OCI-LY3 (cell line): ENCODE measurements around the gene TMEM247.

Experiments
- H2AFZ ChIP-seq: fragments of 200-600, 300-600 bp; shearing (Covaris generic); 2 replicates; pipeline ENCODE4 v1.6.0; 2014; ENCODE audit warnings: antibody characterized with exemption, low read depth, low read length
- H3K27ac ChIP-seq: fragments of 200-600, 300-600 bp; sonication (generic); 2 replicates; pipeline ENCODE4 v1.5.1; 2014; ENCODE audit warnings: mild to moderate bottlenecking, low read length, moderate library complexity, mixed read lengths
- H3K27me3 ChIP-seq: fragments of 200-600, 300-600 bp; sonication (generic); 2 replicates; pipeline ENCODE4 v1.6.1; 2014; ENCODE audit warnings: low read depth, low read length, mixed read lengths
- H3K36me3 ChIP-seq: fragments of 200-600, 300-600 bp; sonication (generic); replicated peaks from 2 replicates; pipeline ENCODE3; 2014; ENCODE audit warnings: low read depth, low read length, mixed read lengths
- H3K4me1 ChIP-seq: fragments of 300-600, 200-600 bp; sonication (generic); 2 replicates; pipeline ENCODE4 v1.6.1; 2014; ENCODE audit warnings: low read length, mixed read lengths
- H3K4me2 ChIP-seq: fragments of 200-600, 300-600 bp; sonication (generic); 2 replicates; pipeline ENCODE4 v1.6.1; 2014; ENCODE audit warnings: low read length, mixed read lengths
- H3K4me3 ChIP-seq: fragments of 300-600, 200-600 bp; sonication (generic); 2 replicates; pipeline ENCODE4 v1.5.1; 2014; ENCODE audit warnings: antibody characterized with exemption, mild to moderate bottlenecking, low read length, moderate library complexity
- H3K79me2 ChIP-seq: fragments of 300-600, 200-600 bp; shearing (Covaris generic); 2 replicates; pipeline ENCODE4 v1.6.1; 2014; ENCODE audit warnings: mild to moderate bottlenecking, low read length, mixed read lengths
- H3K9ac ChIP-seq: fragments of 300-600, 200-600 bp; shearing (Covaris generic); 2 replicates; pipeline ENCODE4 v1.6.0; 2014; ENCODE audit warnings: mild to moderate bottlenecking, low read length, moderate library complexity
- H3K9me3 ChIP-seq: fragments of 200-600, 300-600 bp; shearing (Covaris generic); 2 replicates; pipeline ENCODE4 v1.6.1; 2014; ENCODE audit warnings: low read length, mixed read lengths; ENCODE audit not compliant: insufficient read depth
- H4K20me1 ChIP-seq: fragments of 200-600, 300-600 bp; sonication (generic); 2 replicates; pipeline ENCODE4 v1.6.1; 2016; ENCODE audit warnings: low read length, mixed read lengths; ENCODE audit not compliant: insufficient read depth
- CTCF ChIP-seq: fragments of 200-600, 300-600 bp; sonication (generic); IDR thresholded peaks from 2 replicates; pipeline ENCODE4 v1.5.1; 2014; ENCODE audit warnings: antibody characterized with exemption, low read length, low read depth
- EZH2phosphoT487 ChIP-seq: fragments of 200-600 bp; shearing (Covaris generic); IDR thresholded peaks from 2 replicates; pipeline ENCODE4 v1.6.1; 2018; ENCODE audit warnings: antibody characterized with exemption, mixed run types, low read depth

TMEM247 gene

GRCh38 chr2:46479265-46479664 lies at the start of gene TMEM247:
Gene TMEM247, plus strand, starts transcription at chr2:46479565.
- TF ChIP-seq EZH2phosphoT487 (no peak), CTCF (no peak)
- H4K20me1 ChIP-seq: no peaks in the 10 kb centered on the region
- no peak within 1 kb of the TSS for H3K4me3 ChIP-seq
- no peaks in the 10 kb centered on the region for H3K79me2 ChIP-seq
- no peaks in the 10 kb centered on the region for H3K9me3 ChIP-seq
- peaks cover 28% of the 10 kb centered on the region for H3K4me1 ChIP-seq
- H2AFZ ChIP-seq: no peak within 1 kb of the TSS
- no peak within 1 kb of the TSS for H3K27ac ChIP-seq
- no peak within 1 kb of the TSS for H3K4me2 ChIP-seq
- no peaks in the 10 kb centered on the region for H3K36me3 ChIP-seq
- no peaks in the 10 kb centered on the region for H3K27me3 ChIP-seq
- no peak within 1 kb of the TSS for H3K9ac ChIP-seq

GRCh38 chr2:46430413-46430812 lies 49.0 kb upstream of the TMEM247 start:
- H3K79me2 ChIP-seq: no peaks in the 10 kb centered on the region
- TF ChIP-seq CTCF (no peak), EZH2phosphoT487 (no peak)
- H4K20me1 ChIP-seq: no peaks in the 10 kb centered on the region
- no peaks in the 10 kb centered on the region for H3K36me3 ChIP-seq
- no peak overlapping the region for H3K9ac ChIP-seq
- no peaks in the 10 kb centered on the region for H3K4me1 ChIP-seq
- no peak overlapping the region for H3K27ac ChIP-seq
- no peaks in the 10 kb centered on the region for H3K9me3 ChIP-seq
- H2AFZ ChIP-seq: no peak overlapping the region
- H3K27me3 ChIP-seq: peaks cover 3% of the 10 kb centered on the region; the same call in 1 of the 2 replicates
- no peak overlapping the region for H3K4me3 ChIP-seq
- H3K4me2 ChIP-seq: no peak overlapping the region

- no peaks in the 10 kb centered on the region for H3K79me2 ChIP-seq
- no peak overlapping the region for H3K9ac ChIP-seq
- no peak overlapping the region for H3K4me2 ChIP-seq
- TF ChIP-seq EZH2phosphoT487: no peak
- no peak for TF ChIP-seq CTCF
- H3K27ac ChIP-seq: no peak overlapping the region
- H3K4me1 ChIP-seq: no peaks in the 10 kb centered on the region
- H3K9me3 ChIP-seq: no peaks in the 10 kb centered on the region
- no peaks in the 10 kb centered on the region for H3K36me3 ChIP-seq
- H2AFZ ChIP-seq: no peak overlapping the region
- H3K4me3 ChIP-seq: no peak overlapping the region
- H4K20me1 ChIP-seq: no peaks in the 10 kb centered on the region
- H3K27me3 ChIP-seq: peaks cover 3% of the 10 kb centered on the region; the same call in 1 of the 2 replicates
Measured at GRCh38 chr2:46430992-46431391, 48.4 kb upstream of the TMEM247 start.

GRCh38 chr2:46431481-46432235 lies 47.7 kb upstream of the TMEM247 start:
- Histone ChIP-seq H4K20me1 (no peaks in the 10 kb centered on the region), H3K27me3 (peaks cover 3% of the 10 kb centered on the region; the same call in 1 of the 2 replicates), H3K36me3 (no peaks in the 10 kb centered on the region), H3K4me1 (no peaks in the 10 kb centered on the region), H3K4me3 (no peak overlapping the region), H3K9ac (no peak overlapping the region), H3K9me3 (no peaks in the 10 kb centered on the region), H3K4me2 (no peak overlapping the region), H3K79me2 (no peaks in the 10 kb centered on the region), H3K27ac (no peak overlapping the region), H2AFZ (no peak overlapping the region; the same call in 1 of the 2 replicates)
- TF ChIP-seq EZH2phosphoT487 (no peak), CTCF (no peak)
